ENCODE data around the gene OGFR.

Gene OGFR

DNA sequence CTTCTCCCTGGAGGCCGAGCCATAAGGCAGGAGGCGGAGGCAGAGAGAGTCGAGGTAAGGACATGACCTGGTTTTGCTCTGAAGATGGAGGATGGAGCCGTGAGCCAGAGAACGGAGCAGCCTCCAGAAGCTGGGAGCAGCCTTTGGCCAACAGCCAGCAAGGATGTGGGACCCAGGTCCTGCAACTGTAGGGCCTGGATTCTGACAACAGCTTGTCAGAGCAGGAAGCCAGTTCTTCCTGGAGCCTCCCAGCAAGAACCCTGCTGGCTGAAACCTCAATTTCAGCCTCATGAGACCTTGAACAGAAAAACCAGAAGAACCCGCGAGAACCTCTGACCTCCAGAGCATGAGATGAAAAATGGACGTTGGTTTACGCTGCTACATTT lies 21.7 kb upstream of the OGFR start:
- DNase-seq, result no peak

DNA sequence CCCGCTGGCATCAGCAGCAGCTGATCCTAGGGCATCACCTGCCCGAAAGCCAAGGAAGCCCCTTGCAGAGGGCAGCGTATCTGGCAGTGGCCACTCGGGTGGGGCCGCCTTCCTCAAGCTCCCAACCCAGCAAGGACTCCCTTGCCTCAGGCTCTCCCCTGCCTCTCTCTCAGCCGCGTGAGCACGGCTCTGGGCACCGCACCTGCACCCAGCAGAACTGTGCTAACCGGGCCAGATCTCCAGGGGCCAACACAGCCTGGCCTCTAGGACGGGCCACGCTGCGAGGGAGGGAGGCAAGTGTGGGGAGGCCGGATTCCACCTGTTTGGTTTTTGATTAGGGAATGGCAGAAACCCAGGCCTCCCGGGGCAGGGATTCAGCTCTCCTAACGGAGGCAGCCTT lies 20.1 kb upstream of the OGFR start:
- DNase-seq, result no peak

DNA sequence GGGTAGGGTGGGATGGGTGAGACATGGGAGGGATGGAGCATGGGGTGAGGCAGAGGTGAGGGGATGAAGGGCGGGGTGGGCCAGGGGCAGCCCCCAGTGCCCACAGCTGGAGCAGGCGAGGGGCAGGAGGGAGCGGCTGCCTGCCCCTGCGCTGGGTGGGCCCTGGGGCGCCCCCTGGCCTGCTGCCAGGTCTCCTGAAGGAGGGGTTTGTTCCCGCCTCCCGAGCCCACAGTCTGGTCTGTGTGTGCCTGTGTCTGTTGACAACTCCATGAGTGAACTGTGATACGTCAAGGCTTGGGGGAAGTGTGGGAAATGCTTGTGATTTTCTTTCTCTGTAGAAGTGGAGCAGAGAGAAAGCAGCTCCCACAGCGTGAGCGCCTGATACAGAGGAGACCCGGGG lies 19.2 kb upstream of the OGFR start:
- DNase-seq, result no peak

DNA sequence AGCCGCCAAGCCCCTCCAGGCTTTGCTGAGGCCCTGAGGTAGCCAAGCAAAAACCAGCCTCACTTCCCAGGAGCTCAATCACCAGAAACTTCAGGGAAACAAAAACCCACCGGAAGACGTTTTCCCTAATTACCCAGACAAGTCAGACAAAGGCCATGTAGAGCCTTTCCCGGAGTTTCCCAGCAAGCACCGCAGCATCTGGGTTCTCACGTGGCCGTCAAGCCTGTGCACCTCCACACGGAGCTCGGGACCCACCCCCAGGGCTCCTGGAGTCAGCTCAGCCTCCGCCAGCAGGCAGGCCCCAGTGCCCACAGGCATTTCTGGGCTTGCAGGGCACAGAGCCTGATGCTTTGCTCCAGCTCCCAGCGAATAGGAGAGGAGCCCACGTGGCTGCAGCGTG lies 18.5 kb upstream of the OGFR start:
- DNase-seq, result no peak

DNA sequence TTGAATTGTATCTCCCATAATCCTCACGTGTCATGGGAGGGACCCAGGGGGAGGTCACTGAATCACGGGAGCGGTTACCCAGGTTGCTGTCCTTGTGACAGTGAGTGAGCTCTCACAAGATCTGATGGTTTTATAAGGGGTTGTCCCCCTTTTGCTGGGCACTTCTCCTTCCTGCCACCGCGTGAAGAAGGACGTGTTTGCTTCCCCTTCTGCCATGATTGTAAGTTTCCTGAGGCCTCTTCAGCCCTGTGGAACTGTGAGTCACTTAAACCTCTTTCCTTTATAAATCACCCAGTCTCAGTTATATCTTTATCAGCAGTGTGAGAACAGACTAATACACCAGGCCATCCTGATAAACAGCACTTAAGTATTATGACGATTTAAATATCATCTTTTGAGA lies 17.3 kb upstream of the OGFR start:
- no peak for DNase-seq

DNA sequence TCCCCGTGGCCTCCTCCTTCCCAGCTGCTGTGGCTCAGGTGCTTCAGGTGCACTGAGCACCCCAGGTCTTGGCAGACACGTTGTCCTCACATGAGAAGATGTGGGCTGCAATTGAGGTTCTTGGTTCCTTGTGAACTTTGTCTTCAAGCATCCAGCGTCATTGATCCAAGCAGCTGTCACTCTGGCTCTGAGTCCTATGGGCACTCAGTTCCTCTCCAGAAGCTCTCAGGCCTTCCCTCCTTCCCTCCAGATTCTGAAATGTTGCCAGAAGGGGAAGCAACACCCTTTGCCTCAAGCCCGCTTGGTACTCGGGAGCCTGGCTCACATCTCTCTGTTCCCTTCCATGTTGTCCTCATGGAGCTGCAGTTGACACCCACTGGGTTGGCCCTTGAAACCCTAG lies 16.8 kb upstream of the OGFR start:
- DNase-seq, result no peak

DNA sequence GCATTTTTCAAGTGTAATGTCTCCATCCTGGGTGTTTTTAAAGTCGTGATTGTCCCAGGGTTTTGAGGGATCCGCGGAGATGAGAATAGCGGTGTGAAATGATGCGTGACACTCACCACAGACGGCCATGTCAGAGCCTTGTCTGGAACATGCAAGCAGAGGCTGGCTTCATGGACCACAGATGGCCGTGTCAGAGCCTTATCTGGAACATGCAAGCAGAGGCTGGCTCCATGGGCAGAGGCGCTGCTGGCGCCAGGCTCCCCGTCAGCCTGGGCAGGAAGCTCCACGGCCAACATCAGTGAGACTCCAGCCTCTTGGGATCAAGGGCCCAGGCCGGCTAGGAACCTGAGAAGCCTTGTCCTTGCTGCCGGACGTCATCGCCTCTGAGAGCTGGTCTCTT lies 16.0 kb upstream of the OGFR start:
- no peak for DNase-seq

DNA sequence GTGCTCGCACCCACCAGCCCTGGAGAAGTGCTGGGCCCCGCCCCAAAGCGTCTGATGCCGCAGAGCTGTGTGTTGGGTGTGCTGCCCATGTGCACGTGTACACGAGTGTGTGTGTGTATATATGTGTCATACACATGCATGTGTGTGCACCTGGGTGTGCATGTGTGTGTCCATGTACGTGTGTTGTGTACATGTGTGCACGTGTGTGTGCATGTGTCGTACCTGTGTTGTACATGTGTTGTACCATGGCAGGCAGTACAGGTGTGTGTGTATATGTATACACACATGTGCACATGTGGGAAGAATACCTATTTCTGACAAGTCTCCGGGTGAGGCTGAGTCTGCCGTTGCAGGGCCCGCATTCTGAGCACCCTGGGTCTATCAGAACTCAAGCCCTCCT lies 14.6 kb upstream of the OGFR start:
- no peak for DNase-seq

DNA sequence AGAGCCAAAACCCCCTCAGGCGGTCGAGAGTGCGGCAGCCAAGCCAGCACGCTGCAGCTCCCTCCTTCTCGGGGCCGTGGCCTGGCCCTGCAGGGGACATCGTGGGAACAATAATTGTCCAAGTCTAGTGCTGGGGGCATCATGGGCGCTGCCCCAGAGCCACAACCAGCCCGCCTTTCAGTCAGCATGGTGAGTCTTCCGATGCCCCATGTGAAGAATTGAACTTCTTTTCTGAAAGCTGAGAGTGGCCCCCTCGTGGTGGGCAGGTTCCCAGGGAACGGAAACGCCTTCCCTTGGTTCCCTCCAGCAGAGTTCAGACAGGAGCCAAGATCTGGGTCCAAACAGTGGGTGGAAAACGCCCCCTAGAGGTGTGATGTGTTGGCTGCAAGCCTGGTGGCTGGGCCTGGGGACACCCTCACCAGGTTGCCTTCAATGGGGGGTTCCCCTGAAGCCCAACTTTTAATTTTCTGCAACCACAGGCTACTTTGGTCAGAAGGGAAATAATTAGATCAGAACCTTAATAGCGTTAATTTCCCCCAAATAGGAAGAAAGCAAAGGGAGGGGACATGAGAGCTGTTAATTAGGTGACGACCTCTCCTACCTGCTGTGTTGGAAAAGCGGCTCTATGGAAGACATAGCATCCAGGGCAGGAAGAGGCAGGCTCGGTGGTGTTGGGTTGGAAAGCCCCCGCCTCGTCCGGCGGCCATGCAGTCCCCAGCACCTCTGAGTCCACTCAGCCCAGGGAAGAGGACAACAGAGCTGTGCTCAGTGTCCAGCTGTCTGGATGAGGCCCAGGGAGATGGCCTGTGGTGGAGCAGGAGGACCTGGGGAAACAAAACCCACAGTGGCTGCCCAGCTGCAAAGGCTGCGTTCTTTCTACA lies 13.1 kb upstream of the OGFR start:
- peak; percentile 89 for DNase-seq

DNA sequence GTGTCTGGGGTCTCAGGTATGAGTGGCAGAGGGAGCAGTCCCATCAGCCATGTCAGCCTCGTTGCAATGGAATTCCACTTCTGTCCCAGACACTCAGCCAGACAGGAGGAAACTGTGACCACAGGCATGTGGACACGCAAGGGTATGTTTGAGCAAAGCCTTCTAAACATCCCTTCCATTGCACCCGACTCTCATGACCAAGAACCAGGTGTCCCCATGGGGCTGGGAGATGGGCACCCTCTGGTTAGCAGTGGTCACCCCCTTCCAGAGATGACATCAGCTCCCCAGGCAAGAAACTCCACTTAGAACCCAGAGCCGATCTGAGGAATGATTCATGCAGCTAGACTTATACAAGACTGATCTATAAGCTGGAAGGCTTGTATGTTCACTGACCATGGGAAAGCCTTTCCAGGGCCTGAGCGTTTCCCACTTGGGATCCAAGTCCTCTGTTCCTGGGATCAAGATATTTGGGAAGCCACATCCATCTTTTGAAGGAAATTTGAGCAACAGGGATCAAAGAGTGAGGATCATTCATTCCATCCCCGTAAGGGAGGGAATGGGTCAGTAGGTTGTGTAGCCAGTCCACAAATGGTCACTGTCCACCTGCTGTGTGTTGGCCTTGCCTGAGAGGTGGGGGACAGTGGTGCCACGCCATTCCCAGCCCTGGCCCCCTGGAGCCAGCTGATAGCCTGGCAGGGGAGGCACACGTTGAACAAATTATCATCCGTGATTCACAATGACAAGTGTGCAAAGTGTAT lies 12.3 kb upstream of the OGFR start:
- DNase-seq, result peak; percentile 72

DNA sequence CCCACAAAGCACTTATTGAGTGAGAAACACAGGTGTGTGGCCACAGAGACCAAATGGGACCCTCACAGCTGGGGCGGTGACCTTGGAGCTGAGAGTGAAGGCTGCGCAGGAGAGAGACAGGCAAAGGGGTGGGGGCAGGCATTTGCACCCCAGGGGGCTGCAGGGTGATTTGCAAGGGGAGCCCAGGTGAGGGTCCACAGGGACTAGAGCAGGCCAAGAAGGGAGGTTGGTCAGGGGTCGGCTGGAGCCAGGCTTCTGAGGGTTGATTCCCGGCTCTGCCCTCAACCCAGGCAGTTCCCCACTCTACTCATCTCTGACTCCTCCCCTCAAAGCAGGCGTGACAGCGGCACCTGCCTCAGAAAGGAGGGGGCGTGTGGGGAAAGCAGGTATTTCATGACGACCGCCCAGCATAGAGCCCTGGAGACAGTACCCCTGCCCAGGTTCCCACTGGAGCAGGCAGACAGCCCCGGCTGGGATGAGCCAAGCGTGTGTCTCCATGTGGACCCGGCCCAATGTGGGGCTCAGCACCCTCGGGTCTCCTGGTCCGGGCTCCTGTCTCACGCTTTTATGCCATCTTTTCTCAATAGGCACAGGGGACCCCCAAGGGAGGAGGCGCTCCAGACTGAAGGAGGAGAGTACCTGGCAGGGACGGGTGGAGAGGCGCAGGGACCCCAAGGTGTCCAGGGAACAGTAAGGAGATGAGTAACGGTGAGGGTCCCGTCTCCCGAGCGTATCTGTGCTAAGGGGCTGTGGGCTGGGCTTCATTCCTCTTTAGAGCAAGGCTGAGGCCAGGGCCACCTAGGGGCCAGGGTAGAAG lies 11.5 kb upstream of the OGFR start:
- no peak for DNase-seq

DNA sequence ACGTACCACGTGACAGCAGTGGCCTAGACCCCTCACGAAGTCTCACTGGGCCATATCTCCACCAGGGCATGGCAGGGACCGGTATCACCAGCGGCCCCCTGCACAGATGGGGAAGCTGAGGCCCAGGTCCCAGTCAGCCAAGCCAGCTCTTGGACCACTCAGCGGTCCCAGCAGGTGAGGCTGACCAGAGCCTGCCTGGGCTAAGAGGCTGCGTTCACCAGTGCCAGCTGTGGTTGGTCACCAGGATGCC lies 11.0 kb upstream of the OGFR start:
- DNase-seq, result no peak

DNA sequence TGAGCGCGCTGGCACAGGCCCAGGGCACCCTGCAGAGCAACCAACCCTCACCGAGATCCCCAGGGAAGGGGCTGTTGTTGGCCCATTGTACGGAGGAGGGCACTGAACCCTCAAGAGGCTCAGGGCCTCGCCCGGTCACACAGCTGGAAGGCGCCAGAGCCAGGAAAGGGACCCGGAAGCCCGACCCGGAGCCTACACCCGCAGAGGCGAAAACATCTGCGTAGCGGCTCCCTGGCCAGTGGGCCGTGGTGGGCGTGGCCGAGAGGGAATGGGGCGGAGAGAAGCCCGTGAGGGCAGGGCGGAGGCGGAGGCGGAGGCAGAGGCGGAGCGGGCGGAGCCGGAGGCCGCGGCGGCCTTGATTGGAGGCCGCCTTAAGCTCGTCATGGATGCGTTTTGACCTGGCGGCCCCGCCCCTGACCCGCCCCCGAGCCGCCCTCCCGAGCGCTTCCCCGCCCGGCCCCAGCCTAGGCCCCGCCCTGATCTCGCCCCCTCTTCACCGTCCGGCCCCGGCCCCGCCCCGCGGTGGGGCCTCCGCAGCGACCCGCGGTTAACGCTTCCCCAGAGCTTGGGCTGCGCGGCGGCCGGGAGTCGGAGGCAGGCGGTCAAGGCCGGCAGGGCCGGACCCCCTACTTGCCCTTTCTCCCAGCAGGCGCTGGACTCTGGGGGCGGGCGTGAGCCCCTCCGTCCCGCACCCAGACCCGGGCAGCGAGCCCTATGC lies 10.5 kb upstream of the OGFR start:
- DNase-seq, result peak; percentile 95

DNA sequence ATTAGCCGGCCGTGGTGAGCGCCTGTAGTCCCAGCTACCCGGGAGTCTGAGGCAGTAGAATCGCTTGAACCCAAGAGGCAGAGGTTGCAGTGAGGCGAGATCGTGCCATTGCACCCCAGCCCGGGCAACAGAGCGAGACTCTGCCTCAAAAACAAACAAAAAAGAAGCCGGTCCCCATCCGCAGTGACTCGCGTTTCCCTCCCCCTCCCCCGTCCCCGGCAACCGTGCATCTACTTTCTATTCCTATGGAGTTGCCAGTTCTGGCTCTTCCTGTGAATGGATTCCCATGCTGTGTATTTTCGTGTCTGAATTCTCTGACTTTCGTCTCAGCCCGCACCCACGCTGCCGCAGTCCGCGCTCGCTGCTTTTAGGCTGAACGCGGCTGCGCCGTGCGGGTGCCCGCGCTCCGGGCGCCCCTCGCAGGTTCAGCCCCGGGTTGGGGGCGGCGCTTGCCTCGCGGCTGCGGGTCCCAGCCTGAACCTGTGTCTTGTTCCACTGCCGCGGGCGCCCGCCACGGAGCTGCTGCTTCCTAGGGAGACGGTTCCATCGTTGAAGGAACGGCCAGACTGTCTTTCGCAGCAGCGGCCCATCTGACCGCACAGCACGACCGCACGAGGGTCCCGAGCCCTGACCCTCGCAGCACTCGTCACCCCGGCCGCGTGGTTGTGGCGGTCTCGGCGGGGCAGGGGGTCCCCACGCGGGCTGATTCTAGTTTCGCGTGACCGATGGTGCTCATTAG lies 9.4 kb upstream of the OGFR start:
- peak; percentile 51 for DNase-seq

DNA sequence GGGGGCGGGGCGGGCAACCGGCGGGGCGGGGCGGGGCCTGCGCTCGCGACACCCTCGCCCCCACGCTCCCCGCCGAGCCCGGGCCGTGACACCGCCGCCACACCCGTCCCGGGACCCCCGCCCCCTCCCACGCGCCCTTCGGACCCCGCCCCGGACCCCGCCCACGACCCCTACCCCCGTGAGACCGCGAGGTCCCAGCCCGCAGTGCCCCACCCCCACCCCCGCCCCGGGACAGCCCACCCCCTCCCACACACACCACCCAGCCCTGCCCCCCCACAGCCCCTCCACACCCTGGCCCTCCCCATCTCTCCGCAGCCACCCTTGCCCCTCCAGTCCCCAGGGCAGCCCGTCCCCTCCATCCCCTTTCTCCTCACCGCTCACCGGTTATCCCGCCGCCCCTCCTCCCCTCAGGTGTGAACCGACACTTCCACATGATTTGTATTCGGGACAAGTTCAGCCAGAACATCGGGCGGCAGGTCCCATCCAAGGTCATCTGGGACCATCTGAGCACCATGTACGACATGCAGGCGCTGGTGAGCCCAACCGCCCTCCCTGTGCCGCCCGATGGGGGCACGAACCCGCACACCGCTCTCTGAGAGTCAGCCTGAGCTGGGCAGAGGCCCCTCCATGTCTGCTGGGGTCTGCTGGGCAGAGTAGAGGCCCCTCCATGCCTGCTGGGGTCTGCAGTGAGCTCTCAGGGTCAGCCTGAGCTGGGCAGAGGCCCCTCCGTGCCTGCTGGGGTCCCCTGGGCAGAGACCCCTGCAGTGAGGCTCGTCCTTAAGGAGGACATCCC lies 7.7 kb upstream of the OGFR start:
- no peak for DNase-seq

DNA sequence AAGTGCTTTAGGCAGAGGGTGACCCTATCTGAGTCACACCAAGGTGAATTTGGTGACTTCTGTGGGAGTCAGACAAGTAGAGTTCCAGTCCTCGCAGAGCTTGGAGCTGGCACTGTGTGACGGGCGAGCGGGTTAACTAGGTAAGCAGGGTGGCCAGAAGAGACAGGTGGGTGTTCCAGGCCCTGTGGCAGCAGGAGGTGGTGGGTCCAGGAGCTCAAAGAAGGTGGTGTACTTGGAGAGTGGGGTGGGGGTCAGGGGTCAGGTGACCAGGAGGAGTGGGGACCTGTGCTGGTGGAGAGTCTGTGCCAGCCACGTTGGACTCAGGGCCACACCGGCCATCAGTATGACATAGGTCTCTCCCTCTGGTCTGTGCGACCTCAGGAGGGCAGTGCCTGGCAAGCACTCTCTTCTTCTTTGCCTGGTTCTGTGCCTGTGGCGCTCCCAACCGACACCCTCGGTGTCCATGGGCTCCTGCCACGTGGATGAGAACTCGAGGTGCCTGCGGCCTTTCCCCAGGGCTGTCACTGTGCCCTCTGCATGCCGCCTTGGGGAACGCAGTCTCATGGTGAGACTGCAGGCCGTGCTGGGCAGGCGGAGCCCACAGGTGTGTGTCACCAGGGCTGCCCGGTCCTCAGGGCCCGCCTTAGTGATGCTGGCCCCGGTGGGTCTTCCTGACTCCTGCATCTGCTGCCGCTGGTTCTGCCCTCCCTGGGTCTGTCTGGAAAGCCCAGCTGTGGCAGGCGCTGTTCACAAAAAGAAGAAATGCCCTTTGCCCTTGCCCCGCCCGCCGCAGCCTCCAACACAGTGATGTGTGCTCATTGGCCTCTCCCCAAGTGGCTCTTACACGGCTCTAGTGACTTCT lies 6.7 kb upstream of the OGFR start:
- no peak for DNase-seq

DNA sequence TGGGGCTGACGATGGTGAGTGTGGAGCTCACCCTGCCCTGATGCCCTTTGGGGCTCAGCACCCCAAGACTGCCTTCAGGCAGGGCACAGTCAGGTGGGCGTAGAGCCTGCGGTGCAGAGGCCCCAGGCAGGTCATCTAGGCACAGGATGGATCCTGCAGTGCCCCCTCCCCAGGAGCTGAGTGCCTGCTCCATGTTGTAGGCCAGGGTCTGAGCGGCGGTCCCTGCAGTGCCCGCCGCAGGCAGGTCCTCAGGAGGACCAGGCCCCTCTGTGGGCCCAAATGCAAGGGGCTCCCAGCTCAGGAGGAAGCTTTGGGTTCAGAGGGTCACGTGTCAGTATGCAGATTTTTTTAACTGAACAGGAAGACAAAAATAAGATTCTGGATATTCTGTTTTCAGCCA lies 5.6 kb upstream of the OGFR start:
- no peak for DNase-seq

DNA sequence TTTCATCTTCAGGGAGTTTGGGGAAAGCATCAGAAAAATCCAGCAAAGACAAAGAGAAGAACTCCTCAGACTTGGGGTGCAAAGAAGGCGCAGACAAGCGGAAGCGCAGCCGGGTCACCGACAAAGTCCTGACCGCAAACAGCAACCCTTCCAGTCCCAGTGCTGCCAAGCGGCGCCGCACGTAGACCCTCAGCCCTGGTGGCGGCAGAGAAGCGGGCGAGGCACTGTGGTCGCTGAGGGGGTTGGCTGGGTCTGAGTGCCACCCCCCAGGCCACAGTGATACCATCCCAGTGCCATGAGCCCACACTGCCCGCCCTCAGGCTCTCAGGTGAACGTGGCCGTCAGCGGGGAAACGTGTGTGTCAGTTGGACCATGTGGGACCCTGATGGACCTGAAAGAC lies 5.2 kb upstream of the OGFR start:
- no peak for DNase-seq

DNA sequence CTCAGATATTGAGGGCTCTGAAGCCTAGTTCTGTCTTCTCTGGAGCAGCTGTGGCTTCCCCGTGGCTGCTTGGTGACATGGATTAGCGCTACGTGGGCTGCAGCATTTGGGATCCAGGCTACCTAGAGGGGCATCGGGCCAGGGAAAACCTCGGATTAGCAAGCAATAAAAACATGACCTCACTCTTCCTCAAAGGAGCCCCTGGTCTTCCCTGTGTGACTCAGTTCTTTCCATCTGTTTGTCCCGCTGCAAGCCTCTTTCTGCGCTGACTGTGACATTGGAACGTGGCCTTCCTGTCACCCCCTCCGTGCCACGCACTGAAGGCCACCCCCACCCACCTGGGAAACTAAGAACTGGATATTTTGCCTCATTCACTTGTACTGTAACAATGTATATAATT lies 4.8 kb upstream of the OGFR start:
- no peak for DNase-seq
